Stimulated activated CD8-positive, alpha-beta memory T cell treated with anti-CD3 and anti-CD28 coated beads, Interleukin-7, amount 100 ng/mL, for 4 hours (primary cell): ENCODE data around the gene RTN4RL1.

Experiments
- DNase-seq, 2 donors: peaks; one replicate each; pipeline ENCODE4 v3.0.0-alpha.2; 2020; ENCODE audit warnings: low read depth in 2 of 2

Gene RTN4RL1

GRCh38 chr17:1919201-1919600 lies 105.9 kb downstream of the RTN4RL1 start:
- no peak for DNase-seq

GRCh38 chr17:1918346-1919162 lies 106.6 kb downstream of the RTN4RL1 start:
- no peak for DNase-seq

GRCh38 chr17:1916963-1917715 lies 108.0 kb downstream of the RTN4RL1 start:
- no peak for DNase-seq

GRCh38 chr17:1916316-1916715 lies 108.8 kb downstream of the RTN4RL1 start:
- no peak for DNase-seq

GRCh38 chr17:1915889-1916288 lies 109.2 kb downstream of the RTN4RL1 start:
- DNase-seq = no peak

GRCh38 chr17:1914661-1915083 lies 110.5 kb downstream of the RTN4RL1 start:
- DNase-seq = no peak

- no peak for DNase-seq
Measured at GRCh38 chr17:1913702-1914101, 111.4 kb downstream of the RTN4RL1 start.

- DNase-seq = no peak
Measured at GRCh38 chr17:1912146-1912545, 113.0 kb downstream of the RTN4RL1 start.

GRCh38 chr17:1909985-1910384 lies 115.1 kb downstream of the RTN4RL1 start:
- no peak for DNase-seq

GRCh38 chr17:1908699-1909309 lies 116.3 kb downstream of the RTN4RL1 start:
- no peak for DNase-seq

- DNase-seq = no peak
Measured at GRCh38 chr17:1907909-1908698, 117.0 kb downstream of the RTN4RL1 start.

- no peak for DNase-seq
Measured at GRCh38 chr17:1907216-1907631, 117.9 kb downstream of the RTN4RL1 start.

GRCh38 chr17:1906662-1907101 lies 118.5 kb downstream of the RTN4RL1 start:
- no peak for DNase-seq

- DNase-seq = no peak
Measured at GRCh38 chr17:1905190-1905913, 119.8 kb downstream of the RTN4RL1 start.

GRCh38 chr17:1904273-1905182 lies 120.6 kb downstream of the RTN4RL1 start:
- DNase-seq = no peak

- no peak for DNase-seq
Measured at GRCh38 chr17:1899403-1900000, 125.6 kb downstream of the RTN4RL1 start.

- DNase-seq = no peak
Measured at GRCh38 chr17:1898872-1899271, 126.3 kb downstream of the RTN4RL1 start.

GRCh38 chr17:1898332-1898731 lies 126.8 kb downstream of the RTN4RL1 start:
- DNase-seq = no peak

GRCh38 chr17:1897105-1897656 lies 128.0 kb downstream of the RTN4RL1 start:
- DNase-seq = no peak
